ENCODE measurements around the gene PNO1.
A peak's percentile ranks its signal among the peaks of the same experiment; 100 is the strongest.
"Not testable (repeated sequence)": the region's sequence is repeated elsewhere in the genome, so short reads cannot be mapped to it uniquely, and the experiment has no call there.

Gene PNO1

GRCh38 chr2:68157402-68158133, at the start of gene PNO1:
Gene PNO1 (plus strand): TSS chr2:68157888. CDS start chr2:68157935, 47 bp downstream.
- DNase-seq (ENCODE audit: low read depth), result peak; percentile 95

GRCh38 chr2:68108120-68108519, 49.6 kb upstream of the PNO1 start:
- no peak for DNase-seq (ENCODE audit: low read depth)

GRCh38 chr2:68110102-68110501, 47.6 kb upstream of the PNO1 start:
- no peak for DNase-seq (ENCODE audit: low read depth)

GRCh38 chr2:68115965-68116364, 41.7 kb upstream of the PNO1 start:
- no peak for DNase-seq (ENCODE audit: low read depth)

GRCh38 chr2:68117922-68118321, 39.8 kb upstream of the PNO1 start:
- DNase-seq (ENCODE audit: low read depth), result not testable (repeated sequence)

GRCh38 chr2:68118816-68119215, 38.9 kb upstream of the PNO1 start:
- no peak for DNase-seq (ENCODE audit: low read depth)

GRCh38 chr2:68119504-68119903, 38.2 kb upstream of the PNO1 start:
- no peak for DNase-seq (ENCODE audit: low read depth)

- DNase-seq (ENCODE audit: low read depth), result peak; percentile 60
Observed at GRCh38 chr2:68121873-68122679, 35.6 kb upstream of the PNO1 start.

GRCh38 chr2:68122680-68122964, 35.1 kb upstream of the PNO1 start:
- DNase-seq (ENCODE audit: low read depth), result no peak

- no peak for DNase-seq (ENCODE audit: low read depth)
Observed at GRCh38 chr2:68124321-68124720, 33.4 kb upstream of the PNO1 start.

- no peak for DNase-seq (ENCODE audit: low read depth)
Observed at GRCh38 chr2:68125821-68126220, 31.9 kb upstream of the PNO1 start.

GRCh38 chr2:68126561-68126960, 31.1 kb upstream of the PNO1 start:
- DNase-seq (ENCODE audit: low read depth), result no peak

- DNase-seq (ENCODE audit: low read depth), result no peak
Observed at GRCh38 chr2:68127358-68128242, 30.1 kb upstream of the PNO1 start.

GRCh38 chr2:68134120-68134519, 23.6 kb upstream of the PNO1 start:
- no peak for DNase-seq (ENCODE audit: low read depth)

- no peak for DNase-seq (ENCODE audit: low read depth)
Observed at GRCh38 chr2:68134554-68134953, 23.1 kb upstream of the PNO1 start.

- no peak for DNase-seq (ENCODE audit: low read depth)
Observed at GRCh38 chr2:68135448-68136320, 22.0 kb upstream of the PNO1 start.

GRCh38 chr2:68141875-68142274, 15.8 kb upstream of the PNO1 start:
- no peak for DNase-seq (ENCODE audit: low read depth)

GRCh38 chr2:68151037-68151436, 6.7 kb upstream of the PNO1 start:
- DNase-seq (ENCODE audit: low read depth), result no peak

GRCh38 chr2:68152681-68153347, 4.9 kb upstream of the PNO1 start:
- no peak for DNase-seq (ENCODE audit: low read depth)

GRCh38 chr2:68155618-68156017, 2.1 kb upstream of the PNO1 start:
- no peak for DNase-seq (ENCODE audit: low read depth)

GRCh38 chr2:68156419-68156818, 1.3 kb upstream of the PNO1 start:
- no peak for DNase-seq (ENCODE audit: low read depth)

All from stimulated activated CD8-positive, alpha-beta memory T cell treated with anti-CD3 and anti-CD28 coated beads, Interleukin-4, amount 100 ng/mL, for 24 hours (primary cell).